Astrocyte of the spinal cord (primary cell): ENCODE results near the gene MARCHF7.
"Not testable (repeated sequence)": the region's sequence is repeated elsewhere in the genome, so short reads cannot be mapped to it uniquely, and the experiment has no call there.

Source experiments
- DNase-seq: peaks from one replicate; pipeline ENCODE4 v3.0.0; 2011; ENCODE audit warnings: low read depth, low spot score
- H3K4me3 ChIP-seq: 2 replicates; pipeline ENCODE4 v1.5.1; 2011; ENCODE audit warnings: low read depth, mild to moderate bottlenecking, low read length, moderate library complexity
- in situ Hi-C: cut with HindIII; loops from 2 replicates; pipeline ENCODE4 v1.10.0; 2017; ENCODE audit warnings: low sequenced_read_pairs
- TF ChIP-seq, protein P1 (sequence below): IDR thresholded peaks from 2 replicates; pipeline ENCODE4 v1.5.1; 2012; ENCODE audit warnings: low read depth, mild to moderate bottlenecking, low read length, inconsistent platforms

MARCHF7 gene

DNA sequence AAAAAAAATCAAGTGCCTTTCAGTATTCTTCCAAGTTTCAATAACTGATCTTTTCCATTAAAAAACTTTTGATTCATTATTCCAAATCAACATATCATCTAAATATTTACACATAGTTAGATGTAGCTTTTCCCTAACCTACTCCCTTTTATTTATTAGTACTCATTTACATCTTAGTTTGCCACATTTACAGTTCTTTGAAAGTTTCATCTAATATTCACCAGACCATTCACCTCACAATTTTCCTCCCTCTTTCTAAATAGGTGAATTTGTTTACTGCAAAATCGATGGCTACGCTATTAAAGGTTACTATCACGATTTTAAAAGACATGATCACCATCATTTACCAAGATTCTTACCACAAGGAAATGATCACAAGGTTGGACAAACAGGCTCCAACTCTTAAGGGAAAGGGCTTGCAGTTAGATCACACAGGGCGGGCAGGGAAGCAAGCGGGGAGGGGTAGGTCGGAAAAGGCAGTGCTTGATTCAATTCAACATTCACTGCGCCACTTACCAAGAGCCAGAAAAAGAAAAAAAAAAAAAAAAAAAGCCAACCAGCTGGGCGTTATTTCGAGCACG lies 654 bp upstream of the MARCHF7 start:
- no peak for DNase-seq
- TF ChIP-seq, protein P1, sequence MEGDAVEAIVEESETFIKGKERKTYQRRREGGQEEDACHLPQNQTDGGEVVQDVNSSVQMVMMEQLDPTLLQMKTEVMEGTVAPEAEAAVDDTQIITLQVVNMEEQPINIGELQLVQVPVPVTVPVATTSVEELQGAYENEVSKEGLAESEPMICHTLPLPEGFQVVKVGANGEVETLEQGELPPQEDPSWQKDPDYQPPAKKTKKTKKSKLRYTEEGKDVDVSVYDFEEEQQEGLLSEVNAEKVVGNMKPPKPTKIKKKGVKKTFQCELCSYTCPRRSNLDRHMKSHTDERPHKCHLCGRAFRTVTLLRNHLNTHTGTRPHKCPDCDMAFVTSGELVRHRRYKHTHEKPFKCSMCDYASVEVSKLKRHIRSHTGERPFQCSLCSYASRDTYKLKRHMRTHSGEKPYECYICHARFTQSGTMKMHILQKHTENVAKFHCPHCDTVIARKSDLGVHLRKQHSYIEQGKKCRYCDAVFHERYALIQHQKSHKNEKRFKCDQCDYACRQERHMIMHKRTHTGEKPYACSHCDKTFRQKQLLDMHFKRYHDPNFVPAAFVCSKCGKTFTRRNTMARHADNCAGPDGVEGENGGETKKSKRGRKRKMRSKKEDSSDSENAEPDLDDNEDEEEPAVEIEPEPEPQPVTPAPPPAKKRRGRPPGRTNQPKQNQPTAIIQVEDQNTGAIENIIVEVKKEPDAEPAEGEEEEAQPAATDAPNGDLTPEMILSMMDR, result no peak

GRCh38 chr2:159712929-159713420 lies 669 bp downstream of the MARCHF7 start:
- H3K4me3 ChIP-seq, result peak overlapping the region; percentile 99
- TF ChIP-seq, protein P1, result no peak
- peak; percentile 25 for DNase-seq
- in situ Hi-C loops, result no loop called here

More for the DNA sequence above, 654 bp upstream of the MARCHF7 start:
- peak overlapping the region; percentile 99 for H3K4me3 ChIP-seq
- in situ Hi-C loops, result no loop called here

- TF ChIP-seq, protein P1, result peak; percentile 15
- H3K4me3 ChIP-seq, result peak overlapping the region; percentile 99
- DNase-seq, result peak; percentile 53
- in situ Hi-C loops, result no loop called here
These were observed 1.4 kb downstream of the MARCHF7 start for GRCh38 chr2:159713631-159714246.

- H3K4me3 ChIP-seq, result peak overlapping the region; percentile 99
- DNase-seq, result peak; percentile 55
- TF ChIP-seq, protein P1, result no peak
- in situ Hi-C loops, result no loop called here
These were observed 2.1 kb downstream of the MARCHF7 start for GRCh38 chr2:159714247-159714930.

DNA sequence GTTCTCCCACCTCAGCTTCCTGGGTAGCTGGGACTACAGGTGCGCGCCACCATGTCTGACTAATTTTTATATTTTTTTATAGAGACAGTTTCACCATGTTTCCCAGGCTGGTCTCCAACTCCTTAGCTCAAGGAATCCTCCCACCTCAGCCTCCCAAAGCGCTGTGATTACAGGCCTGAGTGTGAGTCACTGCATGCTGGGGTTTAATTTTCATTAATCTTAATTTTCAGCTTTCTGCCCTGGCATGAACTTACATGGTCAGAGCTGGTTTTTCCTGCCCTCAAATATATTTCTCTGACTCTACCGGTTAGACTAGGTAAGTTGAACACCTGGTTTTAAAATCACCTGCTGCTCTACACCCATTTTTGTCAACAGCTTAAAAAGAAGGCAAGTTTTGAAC lies 3.1 kb downstream of the MARCHF7 start:
- H3K4me3 ChIP-seq, result no peak overlapping the region
- TF ChIP-seq, protein P1, result no peak
- in situ Hi-C loops, result no loop called here
- DNase-seq, result no peak

DNA sequence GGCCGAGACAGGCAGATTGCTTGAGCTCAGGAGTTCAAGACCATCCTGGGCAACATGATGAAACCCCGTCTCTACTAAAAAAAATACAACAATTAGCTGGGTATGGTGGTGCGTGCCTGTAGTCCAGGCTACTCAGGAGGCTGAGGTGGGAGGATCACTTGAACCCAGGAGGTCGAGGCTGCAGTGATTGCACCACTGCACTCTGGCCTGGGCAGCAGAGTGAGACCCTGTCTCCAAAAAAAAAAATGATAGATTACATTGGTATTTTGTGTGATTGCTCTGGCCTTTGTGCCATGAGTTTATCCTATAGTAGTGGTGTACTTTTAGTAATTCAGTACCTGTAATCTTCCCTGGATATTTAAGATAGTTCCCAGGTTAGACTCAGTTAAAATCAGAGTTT lies 4.1 kb downstream of the MARCHF7 start:
- in situ Hi-C loops, H3K4me3 ChIP-seq: not testable (repeated sequence)

DNA sequence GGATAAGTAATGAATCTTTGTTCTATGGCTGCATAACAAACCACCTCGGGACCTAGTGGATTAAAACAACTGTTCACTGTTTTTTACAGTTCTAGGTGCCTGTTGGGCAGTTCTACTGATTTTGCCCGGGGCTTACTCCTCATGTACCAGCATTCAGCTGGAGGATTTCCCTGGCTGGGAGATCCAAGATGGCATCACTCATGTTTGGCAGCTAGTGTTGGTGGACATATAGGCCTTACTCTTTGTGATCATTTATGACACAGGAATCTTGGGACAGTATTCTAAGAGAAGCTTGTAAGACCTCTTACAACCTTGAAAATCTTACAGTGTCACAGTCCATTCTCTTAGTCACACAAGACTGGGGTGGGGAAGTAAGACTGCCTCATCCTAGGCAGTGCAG lies 4.6 kb downstream of the MARCHF7 start:
- TF ChIP-seq, protein P1, result no peak
- H3K4me3 ChIP-seq, result no peak overlapping the region
- DNase-seq, result no peak
- in situ Hi-C loops, result no loop called here

More for the DNA sequence above, 4.1 kb downstream of the MARCHF7 start:
- DNase-seq, result not testable (repeated sequence)
